ENCODE results near the gene ZFP30. TPM values are rescaled to one million over a fixed set of nuclear protein-coding genes. Genes with fewer than 3 reads are reported as not detected.

ZFP30 gene
- total and polyA plus RNA-seq, 2 of the 13 experiments (the other 11 are each of a cell fraction or from before 2014, with no cell fraction given) = 3.4 to 19.2 TPM

GRCh38 chr19:37655301-37655688 lies at the start of gene ZFP30 (continued):
- TF ChIP-seq ZNF646 (CRISPR knock-in tag; IDR thresholded peaks at IDR 0.05) = no peak; the same call in 1 of the 2 replicates
- peak; percentile 77; the same call in 1 of the 2 replicates for TF ChIP-seq ZFP82 (CRISPR knock-in tag; IDR thresholded peaks at IDR 0.05; ENCODE audit: borderline replicate concordance)
- no peak for TF ChIP-seq ZNF180 (CRISPR knock-in tag; IDR thresholded peaks at IDR 0.05; ENCODE audit: borderline replicate concordance, low read depth)
- TF ChIP-seq ZNF792 (CRISPR knock-in tag; IDR thresholded peaks at IDR 0.05) = peak; percentile 74
- no peak for TF ChIP-seq SMAD1 (CRISPR knock-in tag; IDR thresholded peaks at IDR 0.05; ENCODE audit: borderline replicate concordance, low read depth)
- no peak for TF ChIP-seq ZNF737 (CRISPR knock-in tag; IDR thresholded peaks at IDR 0.05; ENCODE audit: borderline replicate concordance)
- TF ChIP-seq ASH2L (IDR thresholded peaks at IDR 0.05; ENCODE audit: insufficient read length, low read depth, low read length) = no peak
- no peak for TF ChIP-seq RARG (CRISPR knock-in tag; IDR thresholded peaks at IDR 0.05; ENCODE audit: low read depth)
- TF ChIP-seq MAF1 (CRISPR knock-in tag; IDR thresholded peaks at IDR 0.05; ENCODE audit: borderline replicate concordance) = no peak
- no peak; the same call in 1 of the 2 replicates for TF ChIP-seq ATF2 (CRISPR knock-in tag; IDR thresholded peaks at IDR 0.05)
- no peak for TF ChIP-seq ZNF720 (CRISPR knock-in tag; IDR thresholded peaks at IDR 0.05)
- TF ChIP-seq FLYWCH1 (CRISPR knock-in tag; IDR thresholded peaks at IDR 0.05) = 0 out of 2 replicates have a peak, but pooled peaks have one; percentile 36
- TF ChIP-seq SOX5 (CRISPR knock-in tag; IDR thresholded peaks at IDR 0.05; ENCODE audit: borderline replicate concordance) = no peak
- TF ChIP-seq HMG20B (CRISPR knock-in tag; conservative IDR thresholded peaks at IDR 0.05) = peak; percentile 13; the same call in 1 of the 2 replicates
- TF ChIP-seq XBP1 (CRISPR knock-in tag; IDR thresholded peaks at IDR 0.05) = no peak
- no peak for TF ChIP-seq ZFP90 (CRISPR knock-in tag; IDR thresholded peaks at IDR 0.05; ENCODE audit: borderline replicate concordance)
- TF ChIP-seq HCFC1 (IDR thresholded peaks at IDR 0.05; ENCODE audit: low read depth, low read length) = no peak
- no peak for TF ChIP-seq ZNF326 (CRISPR knock-in tag; IDR thresholded peaks at IDR 0.05; ENCODE audit: borderline replicate concordance)
- peak; percentile 87 for TF ChIP-seq ZFX (CRISPR knock-in tag; IDR thresholded peaks at IDR 0.05; ENCODE audit: low read depth)
